K562 (cell line): ENCODE results near the gene CYP2A6. TPM values are rescaled to one million over a fixed set of nuclear protein-coding genes. Genes with fewer than 3 reads are reported as not detected.
A peak's percentile ranks its signal among the peaks of the same experiment; 100 is the strongest.
"Not testable (repeated sequence)": the region's sequence is repeated elsewhere in the genome, so short reads cannot be mapped to it uniquely, and the experiment has no call there.

Experiments
- DMBX1 ChIP-seq: fragments of 250-450 bp; sonication (Bioruptor Pico); IDR thresholded peaks from 2 replicates; pipeline ENCODE4 v1.8.0; 2022; ENCODE audit warnings: inconsistent platforms, mild to moderate bottlenecking, moderate library complexity, borderline replicate concordance
- GATA2 ChIP-seq: sonication (generic); formaldehyde crosslinking; IDR thresholded peaks from 2 replicates; pipeline ENCODE4 v1.4.0; 2020; ENCODE audit warnings: mild to moderate bottlenecking, missing genetic modification reagents
- MAZ ChIP-seq, 2 experiments: fragments of 450-650 bp in 1 of 2; sonication (generic) in 1 of 2; formaldehyde crosslinking; IDR thresholded peaks in 1 of 2; conservative IDR thresholded peaks in 1 of 2; 2 replicates each; pipeline versions ENCODE4 v1.4.0 to v1.5.0; 2020; ENCODE audit warnings: mild to moderate bottlenecking in 1 of 2, missing genetic modification reagents in 1 of 2
- MYC ChIP-seq, 2 experiments: fragments of 250-450 bp in 1 of 2; sonication (Bioruptor Pico) in 1 of 2; IDR thresholded peaks; 2 replicates each; pipeline versions ENCODE4 v1.5.1 to v1.6.1; 2012 to 2021; ENCODE audit warnings: low read depth in 2 of 2, borderline replicate concordance in 1 of 2, improper control_type of control experiment in 1 of 2, low read length in 1 of 2, mild to moderate bottlenecking in 1 of 2, moderate library complexity in 1 of 2
- MYNN ChIP-seq, 2 experiments: sonication (generic); formaldehyde crosslinking in 1 of 2; IDR thresholded peaks; 2 replicates each; pipeline versions ENCODE4 v1.5.0 to v1.6.1; 2016 to 2020; ENCODE audit warnings: antibody characterized with exemption in 1 of 2, missing genetic modification reagents in 1 of 2
- NEUROD1 ChIP-seq: fragments of 150-350 bp; IDR thresholded peaks from 2 replicates; pipeline ENCODE4 v1.6.1; 2014; ENCODE audit warnings: borderline replicate concordance, low read length, low read depth; ENCODE audit not compliant: partially characterized antibody
- NR4A1 ChIP-seq, 2 experiments: fragments of 250-450 bp in 1 of 2; fragments of 450-650 bp in 1 of 2; sonication (Bioruptor Pico) in 1 of 2; IDR thresholded peaks; 2 replicates each; pipeline versions ENCODE4 v1.4.0 to v1.6.1; 2016 to 2020; ENCODE audit warnings: mild to moderate bottlenecking in 2 of 2, missing compliant biosample characterization in 1 of 2, missing genetic modification characterization in 1 of 2, moderate library complexity in 1 of 2
- PKNOX1 ChIP-seq: fragments of 450-650 bp; IDR thresholded peaks from 2 replicates; pipeline ENCODE4 v1.6.1; 2016
- ZBED1 ChIP-seq: IDR thresholded peaks from 2 replicates; pipeline ENCODE4 v1.6.1; 2014
- ZFX ChIP-seq: sonication (generic); formaldehyde crosslinking; IDR thresholded peaks from 2 replicates; pipeline ENCODE4 v1.8.0; 2022; ENCODE audit warnings: mild to moderate bottlenecking, missing genetic modification reagents, moderate library complexity
- ZNF134 ChIP-seq: fragments of 250-450 bp; sonication (Bioruptor Pico); conservative IDR thresholded peaks from 2 replicates; pipeline ENCODE4 v1.4.0; 2020
- ZNF324 ChIP-seq: fragments of 250-450 bp; sonication (Bioruptor Pico); IDR thresholded peaks from 2 replicates; pipeline ENCODE4 v1.4.0; 2020; ENCODE audit warnings: mild to moderate bottlenecking
- ZNF398 ChIP-seq: fragments of 250-450 bp; sonication (Bioruptor Pico); IDR thresholded peaks from 2 replicates; pipeline ENCODE4 v1.8.0; 2021; ENCODE audit warnings: moderate library complexity, mild to moderate bottlenecking, inconsistent platforms
- ZNF589 ChIP-seq: fragments of 200-800 bp; sonication (Bioruptor generic); IDR thresholded peaks from 2 replicates; pipeline ENCODE4 v1.6.1; 2016; ENCODE audit warnings: low read depth, missing genetic modification characterization, missing compliant biosample characterization
- polyA plus RNA-seq, 8 experiments: library from polyadenylated mRNA; depleted of rRNA in 4 of 8; stranded (reverse) in 5 of 8; unstranded in 3 of 8; fragments of >200 nt; fragmentation: Nextera tagmentation in 2 of 8; fragmentation: Illumina TruSeq in 1 of 8; extraction: Ambion mirVana in 2 of 8; extraction: Trizol in 1 of 8; gene quantifications; 2 replicates each; pipeline versions ENCODE4 v1.2.1 to v1.2.3, GENCODE V29; 2011 to 2014; ENCODE audit warnings: inconsistent platforms in 1 of 8, missing spikeins in 1 of 8
- total RNA-seq, 7 experiments: library from RNA; depleted of rRNA in 6 of 7; stranded (reverse); fragments of >200 nt in 6 of 7; fragmentation: Illumina TruSeq in 2 of 7; extraction: Trizol in 2 of 7; gene quantifications; 2 replicates each; pipeline versions ENCODE4 v1.2.1 to v1.2.3, GENCODE V29; 2011 to 2021; ENCODE audit warnings: low replicate concordance in 1 of 7
- TF ChIP-seq, protein P1 (sequence below), 2 experiments: fragments of 450-650 bp; IDR thresholded peaks; 2 replicates each; pipeline ENCODE4 v1.6.1; 2016
- TF ChIP-seq, protein P2 (sequence below): fragments of 450-650 bp; IDR thresholded peaks from 2 replicates; pipeline ENCODE4 v1.6.1; 2014; ENCODE audit warnings: low read depth, mild to moderate bottlenecking, moderate library complexity, borderline replicate concordance

CYP2A6 gene
- total and polyA plus RNA-seq, 9 of the 15 experiments (the other 6 are each of a cell fraction or from before 2014, with no cell fraction given) = 0.31 TPM; not detected in 8

GRCh38 chr19:40822704-40823553 lies 27.3 kb downstream of the CYP2A6 start (continued):
- peak; percentile 71 to 80; a peak in 3 of 4 replicates for TF ChIP-seq MAZ (CRISPR knock-in tag; conservative IDR thresholded peaks at IDR 0.05 in 1 of 2, IDR thresholded peaks at IDR 0.05 in 1 of 2)
- peak; percentile 96 for TF ChIP-seq DMBX1 (CRISPR knock-in tag)
- peak; percentile 88 for TF ChIP-seq MYNN (IDR thresholded peaks at IDR 0.05)
- not testable (repeated sequence) for TF ChIP-seq MYNN (CRISPR knock-in tag; IDR thresholded peaks at IDR 0.05)
- TF ChIP-seq ZFX (CRISPR knock-in tag) = peak; percentile 81
- TF ChIP-seq ZNF324 (CRISPR knock-in tag) = peak; percentile 64
- TF ChIP-seq, protein P1, sequence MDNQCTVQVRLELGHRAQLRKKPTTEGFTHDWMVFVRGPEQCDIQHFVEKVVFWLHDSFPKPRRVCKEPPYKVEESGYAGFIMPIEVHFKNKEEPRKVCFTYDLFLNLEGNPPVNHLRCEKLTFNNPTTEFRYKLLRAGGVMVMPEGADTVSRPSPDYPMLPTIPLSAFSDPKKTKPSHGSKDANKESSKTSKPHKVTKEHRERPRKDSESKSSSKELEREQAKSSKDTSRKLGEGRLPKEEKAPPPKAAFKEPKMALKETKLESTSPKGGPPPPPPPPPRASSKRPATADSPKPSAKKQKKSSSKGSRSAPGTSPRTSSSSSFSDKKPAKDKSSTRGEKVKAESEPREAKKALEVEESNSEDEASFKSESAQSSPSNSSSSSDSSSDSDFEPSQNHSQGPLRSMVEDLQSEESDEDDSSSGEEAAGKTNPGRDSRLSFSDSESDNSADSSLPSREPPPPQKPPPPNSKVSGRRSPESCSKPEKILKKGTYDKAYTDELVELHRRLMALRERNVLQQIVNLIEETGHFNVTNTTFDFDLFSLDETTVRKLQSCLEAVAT (IDR thresholded peaks at IDR 0.05) = peak in 1 of 2 experiments; percentile 95; a peak in 2 of 4 replicates
- 0 out of 2 replicates have a peak, but pooled peaks have one; percentile 67 for TF ChIP-seq NR4A1 (CRISPR knock-in tag; IDR thresholded peaks at IDR 0.05)
- peak; percentile 93 for TF ChIP-seq NR4A1 (tag; IDR thresholded peaks at IDR 0.05)
- TF ChIP-seq PKNOX1 = peak; percentile 56; the same call in 1 of the 2 replicates
- peak; percentile 73 for TF ChIP-seq NEUROD1
- 0 out of 2 replicates have a peak, but pooled peaks have one; percentile 45 for TF ChIP-seq ZNF398
- peak; percentile 79 for TF ChIP-seq MYC (IDR thresholded peaks at IDR 0.05; ENCODE audit: low read depth, low read length)
- TF ChIP-seq MYC (CRISPR knock-in tag; IDR thresholded peaks at IDR 0.05; ENCODE audit: borderline replicate concordance, low read depth) = peak; percentile 41; the same call in 1 of the 2 replicates
- peak; percentile 46; the same call in 1 of the 2 replicates for TF ChIP-seq ZNF134 (CRISPR knock-in tag)
- TF ChIP-seq ZNF589 (CRISPR knock-in tag) = peak; percentile 38; the same call in 1 of the 2 replicates
- 0 out of 2 replicates have a peak, but pooled peaks have one; percentile 70 for TF ChIP-seq ZBED1
- peak; percentile 94 for TF ChIP-seq GATA2 (CRISPR knock-in tag)
- TF ChIP-seq, protein P2, sequence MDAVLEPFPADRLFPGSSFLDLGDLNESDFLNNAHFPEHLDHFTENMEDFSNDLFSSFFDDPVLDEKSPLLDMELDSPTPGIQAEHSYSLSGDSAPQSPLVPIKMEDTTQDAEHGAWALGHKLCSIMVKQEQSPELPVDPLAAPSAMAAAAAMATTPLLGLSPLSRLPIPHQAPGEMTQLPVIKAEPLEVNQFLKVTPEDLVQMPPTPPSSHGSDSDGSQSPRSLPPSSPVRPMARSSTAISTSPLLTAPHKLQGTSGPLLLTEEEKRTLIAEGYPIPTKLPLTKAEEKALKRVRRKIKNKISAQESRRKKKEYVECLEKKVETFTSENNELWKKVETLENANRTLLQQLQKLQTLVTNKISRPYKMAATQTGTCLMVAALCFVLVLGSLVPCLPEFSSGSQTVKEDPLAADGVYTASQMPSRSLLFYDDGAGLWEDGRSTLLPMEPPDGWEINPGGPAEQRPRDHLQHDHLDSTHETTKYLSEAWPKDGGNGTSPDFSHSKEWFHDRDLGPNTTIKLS = 0 out of 2 replicates have a peak, but pooled peaks have one; percentile 26
